Measurements from ENCODE around the gene EPN2.

The EPN2 gene

DNA sequence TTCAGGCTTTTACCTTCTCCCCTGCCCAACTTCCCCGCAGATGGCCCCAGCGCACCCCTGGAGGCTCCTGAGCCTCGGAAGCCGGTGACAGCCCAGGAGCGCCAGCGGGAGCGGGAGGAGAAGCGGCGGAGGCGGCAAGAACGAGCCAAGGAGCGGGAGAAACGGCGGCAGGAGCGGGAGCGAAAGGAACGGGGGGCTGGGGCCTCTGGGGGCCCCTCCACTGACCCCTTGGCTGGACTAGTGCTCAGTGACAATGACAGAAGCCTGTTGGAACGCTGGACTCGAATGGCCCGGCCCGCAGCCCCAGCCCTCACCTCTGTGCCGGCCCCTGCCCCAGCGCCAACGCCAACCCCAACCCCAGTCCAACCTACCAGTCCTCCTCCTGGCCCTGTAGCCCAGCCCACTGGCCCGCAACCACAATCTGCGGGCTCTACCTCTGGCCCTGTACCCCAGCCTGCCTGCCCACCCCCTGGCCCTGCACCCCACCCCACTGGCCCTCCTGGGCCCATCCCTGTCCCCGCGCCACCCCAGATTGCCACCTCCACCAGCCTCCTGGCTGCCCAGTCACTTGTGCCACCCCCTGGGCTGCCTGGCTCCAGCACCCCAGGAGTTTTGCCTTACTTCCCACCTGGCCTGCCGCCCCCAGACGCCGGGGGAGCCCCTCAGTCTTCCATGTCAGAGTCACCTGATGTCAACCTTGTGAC lies 144.7 kb downstream of the EPN2 start:
- DNase-seq (ENCODE audit: low read depth in 3 of 3), result no peak

GRCh38 chr17:19382531-19383444 lies 145.6 kb downstream of the EPN2 start:
- no peak for DNase-seq (ENCODE audit: low read depth in 3 of 3)

DNA sequence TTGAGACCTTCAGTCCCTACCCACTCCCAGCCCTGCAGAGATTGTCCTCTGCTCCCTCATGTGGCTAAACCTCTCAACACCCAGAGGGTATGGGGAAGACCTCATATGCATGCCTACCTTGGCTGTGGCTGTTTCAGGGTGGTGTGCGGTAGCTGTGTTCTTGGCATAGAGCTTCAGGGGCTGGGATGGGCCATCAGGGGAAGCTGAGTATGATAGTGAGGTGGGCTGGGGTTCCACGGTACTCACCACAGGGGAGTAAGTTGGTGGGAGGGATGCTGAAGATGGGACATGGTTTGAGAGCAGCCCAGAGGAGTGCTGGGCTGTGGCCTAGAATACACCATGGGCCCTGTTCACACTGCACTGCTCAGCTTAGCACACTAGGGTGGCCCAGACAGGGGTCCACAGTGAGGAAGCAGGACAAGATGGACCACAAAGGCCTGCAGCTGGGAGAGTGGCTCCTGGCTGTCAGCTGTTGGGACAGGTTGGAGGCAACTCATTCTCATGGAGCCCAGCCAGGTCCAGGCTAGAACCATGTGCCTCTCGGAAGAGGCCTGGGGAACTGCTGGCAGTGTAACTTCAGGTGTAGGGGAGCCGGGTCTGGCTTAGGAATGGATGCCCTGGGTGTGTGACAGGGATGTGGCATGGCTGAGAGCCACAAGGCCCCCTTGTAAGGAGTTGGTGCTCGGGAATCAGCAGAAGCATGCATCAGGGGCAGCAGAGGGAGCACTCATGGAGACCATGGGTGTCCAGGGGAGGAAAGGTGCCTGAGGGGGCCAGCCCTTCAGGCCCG lies 146.7 kb downstream of the EPN2 start:
- DNase-seq (ENCODE audit: low read depth in 3 of 3), result no peak

DNA sequence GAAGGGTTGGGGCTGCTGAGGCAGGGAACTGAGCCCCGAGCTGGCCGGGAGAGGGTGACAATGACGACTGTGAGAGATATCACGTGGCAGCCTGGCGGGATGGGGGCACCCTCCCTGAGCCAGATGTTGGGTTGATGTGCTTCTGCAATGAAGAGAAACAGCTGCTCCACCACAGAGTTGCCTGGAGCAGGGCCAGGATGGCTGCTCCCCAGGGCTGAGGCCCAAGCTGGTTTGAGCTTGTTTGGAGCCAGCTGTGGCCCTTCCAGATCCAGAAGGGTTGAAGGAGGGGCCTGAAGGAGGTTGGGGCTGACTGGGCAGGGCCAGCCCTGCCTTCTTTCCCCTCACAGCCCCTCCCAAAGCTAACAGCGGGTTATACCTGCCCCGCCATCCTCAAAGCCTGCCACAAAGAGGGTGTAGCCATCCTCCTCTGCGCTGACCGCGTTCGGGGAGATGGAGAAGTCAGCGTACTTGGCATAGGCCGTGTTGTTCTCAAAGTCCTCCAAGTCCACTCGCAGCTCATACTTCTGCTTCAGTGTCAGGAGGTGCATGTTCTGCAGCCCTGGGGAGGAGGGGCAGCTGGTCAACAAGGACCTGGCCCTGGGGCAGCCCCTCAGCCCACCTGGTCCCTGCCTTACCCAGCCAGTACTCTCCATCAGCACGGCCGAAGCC lies 147.7 kb downstream of the EPN2 start:
- no peak for DNase-seq (ENCODE audit: low read depth in 3 of 3)

- no peak for DNase-seq (ENCODE audit: low read depth in 3 of 3)
Observed at GRCh38 chr17:19385521-19385983, 148.4 kb downstream of the EPN2 start.

Measured in stimulated activated CD4-positive, alpha-beta T cell treated with anti-CD3 and anti-CD28 coated beads, TNF-alpha, amount 100 ng/mL, for 24 hours (primary cell).